T-cell (primary cell): ENCODE measurements around the gene ITGAE. TPM values are rescaled to one million over a fixed set of nuclear protein-coding genes. Genes with fewer than 3 reads are reported as not detected.

Experiments
- ATAC-seq, 4 experiments: fragments of 200-7000 bp in 3 of 4; fragments of 150-1000 bp in 1 of 4; cut with Tn5 transposase; replicated peaks in 1 of 4; 1 replicate in 3 of 4; 2 replicates in 1 of 4; pipeline ENCODE4 v1.10.0; 2021; ENCODE audit warnings: moderate library complexity in 3 of 4, mild to moderate bottlenecking in 2 of 4, moderate number of reproducible peaks in 1 of 4
- CTCF ChIA-PET, 2 donors: fragments of 300-600 bp; sonication (Branson Sonifier 250); formaldehyde crosslinking; loops; one replicate each; lab custom pipeline; 2022; ENCODE audit warnings: antibody characterized with exemption in 2 of 2; lab: Charles Lee
- POLR2A ChIA-PET, 2 donors: fragments of 300-600 bp; sonication (Branson Sonifier 250); formaldehyde crosslinking; loops; one replicate each; lab custom pipeline; 2022; ENCODE audit warnings: antibody characterized with exemption in 2 of 2; lab: Charles Lee
- DNase-seq, 35 experiments: peaks; one replicate each; pipeline versions ENCODE4 v3.0.0 to v3.0.0-alpha.2; 2013 to 2023
- H3K27ac ChIP-seq: one replicate; pipeline ENCODE4 v1.5.1; 2013; ENCODE audit warnings: low read length
- H3K27me3 ChIP-seq, 2 experiments: replicated peaks in 1 of 2; 1 replicate in 1 of 2; 2 replicates in 1 of 2; pipeline versions ENCODE4 v1.6.1 to v1.7.0; 2013; ENCODE audit warnings: low read length in 1 of 2, mixed read lengths in 1 of 2; ENCODE audit not compliant: control insufficient read depth in 2 of 2, insufficient read depth in 2 of 2; ENCODE audit errors: extremely low read depth in 1 of 2
- H3K36me3 ChIP-seq, 2 donors: 1 replicate in 1 of 2; 2 replicates in 1 of 2; pipeline versions ENCODE4 v1.6.1 to v1.7.0; 2013; ENCODE audit warnings: low read length in 1 of 2; ENCODE audit not compliant: control insufficient read depth in 2 of 2, insufficient read depth in 1 of 2; ENCODE audit errors: extremely low read depth in 1 of 2
- H3K4me1 ChIP-seq, 2 experiments: 1 replicate in 1 of 2; 2 replicates in 1 of 2; pipeline versions ENCODE4 v1.6.1 to v1.7.0; 2013; ENCODE audit warnings: low read length in 2 of 2, mixed read lengths in 1 of 2; ENCODE audit not compliant: insufficient read depth in 2 of 2, control insufficient read depth in 1 of 2; ENCODE audit errors: extremely low read depth in 1 of 2
- H3K4me3 ChIP-seq, 2 donors: 1 replicate in 1 of 2; 2 replicates in 1 of 2; pipeline versions ENCODE4 v1.5.1 to v1.7.0; 2013; ENCODE audit warnings: mild to moderate bottlenecking in 2 of 2, low read length in 1 of 2, moderate library complexity in 1 of 2; ENCODE audit not compliant: control insufficient read depth in 1 of 2; ENCODE audit errors: extremely low read depth in 1 of 2
- H3K9me3 ChIP-seq: 2 replicates; pipeline ENCODE4 v1.7.0; 2013
- H3K27ac Mint-ChIP-seq, 2 donors: one replicate each; pipeline ENCODE4 v1.8.0; 2020 to 2021; ENCODE audit warnings: mild to moderate bottlenecking in 2 of 2, mixed read lengths in 2 of 2
- H3K27me3 Mint-ChIP-seq, 2 donors: one replicate each; pipeline ENCODE4 v1.8.0; 2021 to 2022; ENCODE audit warnings: mixed read lengths in 2 of 2
- H3K36me3 Mint-ChIP-seq: one replicate; pipeline ENCODE4 v1.8.0; 2021; ENCODE audit warnings: mixed read lengths
- H3K4me1 Mint-ChIP-seq, 3 donors: one replicate each; pipeline ENCODE4 v1.8.0; 2020 to 2022; ENCODE audit warnings: mixed read lengths in 3 of 3, mild to moderate bottlenecking in 1 of 3
- H3K4me3 Mint-ChIP-seq, 3 donors: one replicate each; pipeline ENCODE4 v1.8.0; 2020 to 2022; ENCODE audit warnings: mild to moderate bottlenecking in 3 of 3, mixed read lengths in 3 of 3, moderate library complexity in 3 of 3
- H3K9me3 Mint-ChIP-seq, 3 donors: one replicate each; pipeline ENCODE4 v1.8.0; 2020 to 2022; ENCODE audit warnings: mixed read lengths in 3 of 3
- WGBS: methylation state at CpG from one replicate; pipeline ENCODE4 v1.1.5; 2013; ENCODE audit warnings: missing lambda C conversion rate; ENCODE audit not compliant: insufficient coverage; 5-methylcytosine and 5-hydroxymethylcytosine counted together
- total RNA-seq, 35 experiments: library from RNA in 6 of 35; stranded (reverse) in 6 of 35; fragments of 120-200 nt in 1 of 35; gene quantifications; one replicate each; pipeline versions ENCODE4 v1.2.1 to v1.2.4 and lab custom pipeline; 2013 to 2026

Gene ITGAE, protein sequence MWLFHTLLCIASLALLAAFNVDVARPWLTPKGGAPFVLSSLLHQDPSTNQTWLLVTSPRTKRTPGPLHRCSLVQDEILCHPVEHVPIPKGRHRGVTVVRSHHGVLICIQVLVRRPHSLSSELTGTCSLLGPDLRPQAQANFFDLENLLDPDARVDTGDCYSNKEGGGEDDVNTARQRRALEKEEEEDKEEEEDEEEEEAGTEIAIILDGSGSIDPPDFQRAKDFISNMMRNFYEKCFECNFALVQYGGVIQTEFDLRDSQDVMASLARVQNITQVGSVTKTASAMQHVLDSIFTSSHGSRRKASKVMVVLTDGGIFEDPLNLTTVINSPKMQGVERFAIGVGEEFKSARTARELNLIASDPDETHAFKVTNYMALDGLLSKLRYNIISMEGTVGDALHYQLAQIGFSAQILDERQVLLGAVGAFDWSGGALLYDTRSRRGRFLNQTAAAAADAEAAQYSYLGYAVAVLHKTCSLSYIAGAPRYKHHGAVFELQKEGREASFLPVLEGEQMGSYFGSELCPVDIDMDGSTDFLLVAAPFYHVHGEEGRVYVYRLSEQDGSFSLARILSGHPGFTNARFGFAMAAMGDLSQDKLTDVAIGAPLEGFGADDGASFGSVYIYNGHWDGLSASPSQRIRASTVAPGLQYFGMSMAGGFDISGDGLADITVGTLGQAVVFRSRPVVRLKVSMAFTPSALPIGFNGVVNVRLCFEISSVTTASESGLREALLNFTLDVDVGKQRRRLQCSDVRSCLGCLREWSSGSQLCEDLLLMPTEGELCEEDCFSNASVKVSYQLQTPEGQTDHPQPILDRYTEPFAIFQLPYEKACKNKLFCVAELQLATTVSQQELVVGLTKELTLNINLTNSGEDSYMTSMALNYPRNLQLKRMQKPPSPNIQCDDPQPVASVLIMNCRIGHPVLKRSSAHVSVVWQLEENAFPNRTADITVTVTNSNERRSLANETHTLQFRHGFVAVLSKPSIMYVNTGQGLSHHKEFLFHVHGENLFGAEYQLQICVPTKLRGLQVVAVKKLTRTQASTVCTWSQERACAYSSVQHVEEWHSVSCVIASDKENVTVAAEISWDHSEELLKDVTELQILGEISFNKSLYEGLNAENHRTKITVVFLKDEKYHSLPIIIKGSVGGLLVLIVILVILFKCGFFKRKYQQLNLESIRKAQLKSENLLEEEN
- total RNA-seq (10 to 100 TPM; 13.0 to 40.0 (median 25.2) TPM), total RNA-seq (lab: John Stamatoyannopoulos, UW) (9.9 to 110 (median 19.1) reads per million in 29 experiments)
- total RNA-seq (2013) = 26.3 TPM

- ChIA-PET POLR2A (interaction anchor here in 1 of 2 donors (0.6 kb wide), 1 partner anchor 55 kb away, joined by 3 read pairs; no protein-coding TSS in a partner anchor), CTCF (no interaction called here)
- H3K36me3 ChIP-seq = peaks cover 2 to 3% of the 10 kb centered on the region in 2 donors
- H3K27me3 ChIP-seq = no peaks in the 10 kb centered on the region
- H3K27ac ChIP-seq = no peak within 1 kb of the TSS
- Mint-ChIP-seq H3K4me3 (peak within 1 kb of the TSS in 2 of 3 donors; percentile 34 to 53), H3K9me3 (no peaks in the 10 kb centered on the region), H3K4me1 (peaks cover 17 to 33% (median 27%) of the 10 kb centered on the region in 3 donors), H3K27me3 (no peaks in the 10 kb centered on the region), H3K36me3 (peaks cover 3% of the 10 kb centered on the region), H3K27ac (peak within 1 kb of the TSS in 1 of 2 donors; percentile 61)
- no peak within 1 kb of the TSS for H3K4me3 ChIP-seq
- peaks cover 2 to 32% of the 10 kb centered on the region in 2 experiments for H3K4me1 ChIP-seq
- no peaks in the 10 kb centered on the region for H3K9me3 ChIP-seq
- DNase-seq = no peak
- WGBS = 72% methylated on average over 14 of the region's 17 CpGs
- no peak for ATAC-seq
Observed at GRCh38 chr17:3800362-3801271, at the start of gene ITGAE. Gene ITGAE, minus strand, starts transcription at chr17:3801188. Its CDS starts 44 bp downstream, at chr17:3801144.

DNA sequence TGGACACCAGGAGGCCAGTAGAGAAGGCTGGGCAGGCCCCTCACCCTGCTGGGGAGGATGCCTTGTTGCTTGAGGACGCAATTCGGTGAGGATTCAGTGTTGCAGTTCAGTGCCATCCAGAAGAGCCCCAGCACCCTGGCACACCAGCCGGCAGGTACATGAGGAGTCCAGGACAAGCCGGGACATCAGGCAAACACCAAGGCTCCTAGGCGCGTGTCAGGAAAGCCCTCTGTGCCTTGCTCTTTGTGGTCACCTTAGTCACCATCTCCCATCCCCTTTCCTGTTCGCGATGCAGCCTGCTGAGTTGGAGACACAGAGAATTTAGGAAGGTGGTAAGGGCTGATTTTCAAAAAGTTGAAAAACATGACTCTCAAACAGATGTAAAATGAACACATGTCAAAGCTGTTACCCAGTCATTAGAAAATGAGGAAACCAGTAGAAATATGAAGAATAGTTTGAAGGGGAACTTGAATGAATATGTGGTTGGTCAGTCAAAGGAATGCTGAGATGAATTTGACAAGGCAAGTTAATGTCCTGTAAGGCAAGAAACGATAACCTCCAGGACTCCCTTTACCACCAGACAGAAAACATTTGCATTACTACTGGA is 47.3 kb upstream of the ITGAE start:
- 84% methylated on average over 3 of the region's 9 CpGs for WGBS
- no peak for ATAC-seq
- peaks cover 2 to 7% of the 10 kb centered on the region in 2 experiments for H3K27me3 ChIP-seq
- H3K36me3 Mint-ChIP-seq = peaks cover 3% of the 10 kb centered on the region
- ChIA-PET CTCF (no interaction called here), POLR2A (no interaction called here)
- H3K9me3 ChIP-seq = no peaks in the 10 kb centered on the region
- peaks cover 0 to 2% of the 10 kb centered on the region in 2 donors for H3K36me3 ChIP-seq
- H3K27ac ChIP-seq = no peak overlapping the region
- H3K4me1 ChIP-seq = peaks cover 11 to 30% of the 10 kb centered on the region in 2 experiments
- no peak overlapping the region for H3K4me3 ChIP-seq
- H3K27ac Mint-ChIP-seq = no peak overlapping the region
- H3K4me3 Mint-ChIP-seq = no peak overlapping the region
- H3K27me3 Mint-ChIP-seq = peaks cover 0 to 6% of the 10 kb centered on the region in 2 donors
- no peaks in the 10 kb centered on the region for H3K9me3 Mint-ChIP-seq
- DNase-seq = no peak
- peaks cover 19 to 24% (median 23%) of the 10 kb centered on the region in 3 donors for H3K4me1 Mint-ChIP-seq

- H3K27me3 ChIP-seq = peaks cover 2 to 5% of the 10 kb centered on the region in 2 experiments
- H3K9me3 Mint-ChIP-seq = no peaks in the 10 kb centered on the region
- H3K36me3 Mint-ChIP-seq = peaks cover 3% of the 10 kb centered on the region
- H3K4me3 Mint-ChIP-seq = peak overlapping the region; percentile 9 to 39 (median 28)
- ChIA-PET CTCF (interaction anchor here (0.7 to 4.4 kb wide), 3 partner anchors 17 to 108 kb away, joined by 4 to 42 read pairs (median 6); no protein-coding TSS in a partner anchor), POLR2A (interaction anchor here (0.5 to 0.7 kb wide), 2 partner anchors 36 to 236 kb away, joined by 3 to 7 read pairs; no protein-coding TSS in a partner anchor)
- ATAC-seq = no peak
- DNase-seq = no peak
- no peak overlapping the region for H3K27ac ChIP-seq
- H3K27ac Mint-ChIP-seq = peak overlapping the region in 1 of 2 donors; percentile 63
- no peak overlapping the region for H3K4me3 ChIP-seq
- peaks cover 0 to 6% of the 10 kb centered on the region in 2 donors for H3K27me3 Mint-ChIP-seq
- WGBS = 92% methylated on average over 5 of the region's 9 CpGs
- H3K4me1 Mint-ChIP-seq = peaks cover 22 to 26% (median 23%) of the 10 kb centered on the region in 3 donors
- peaks cover 0 to 13% of the 10 kb centered on the region in 2 donors for H3K36me3 ChIP-seq
- H3K4me1 ChIP-seq = peaks cover 11 to 37% of the 10 kb centered on the region in 2 experiments
- H3K9me3 ChIP-seq = no peaks in the 10 kb centered on the region
Observed at GRCh38 chr17:3847165-3847670, 46.2 kb upstream of the ITGAE start.

DNA sequence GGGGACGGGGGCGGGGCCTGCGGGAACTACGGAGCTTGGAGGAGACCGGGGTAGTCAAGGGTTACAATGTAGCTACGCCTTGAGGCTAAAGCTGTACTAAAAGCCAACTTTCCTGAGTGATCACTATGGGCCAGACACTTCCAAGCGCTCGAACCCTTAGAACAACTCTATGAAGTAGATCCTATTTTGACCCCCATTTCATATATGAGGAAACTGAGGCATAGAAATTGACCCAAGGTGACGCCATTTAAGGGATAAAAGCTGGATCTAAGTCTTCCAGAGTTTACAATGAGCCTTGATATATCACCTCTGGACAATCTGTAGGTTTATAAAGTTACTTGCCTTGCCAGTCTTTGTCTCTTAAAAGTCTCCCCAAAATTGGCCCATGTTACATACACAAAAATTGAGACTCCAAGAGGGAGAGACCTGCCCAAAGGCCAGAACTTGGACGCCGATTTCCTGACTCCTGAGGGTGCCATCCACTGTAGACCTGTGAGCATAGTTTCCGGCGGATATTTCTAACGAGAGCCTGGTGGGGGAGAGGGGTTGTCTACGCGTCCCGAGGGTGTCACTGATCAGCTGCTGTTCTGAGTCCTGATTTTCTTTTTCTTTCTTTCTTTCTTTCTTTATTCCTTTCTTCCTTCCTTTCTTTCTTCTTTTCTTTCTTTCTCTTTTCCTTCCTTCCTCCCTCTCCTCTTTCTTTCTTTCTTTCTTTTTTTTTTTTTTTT is 45.6 kb upstream of the ITGAE start:
- peaks cover 3% of the 10 kb centered on the region for H3K36me3 Mint-ChIP-seq
- Histone ChIP-seq H3K4me3 (peak overlapping the region in 1 of 2 donors; percentile 12), H3K36me3 (peaks cover 0 to 13% of the 10 kb centered on the region in 2 donors), H3K27ac (no peak overlapping the region), H3K4me1 (peaks cover 11 to 37% of the 10 kb centered on the region in 2 experiments), H3K9me3 (no peaks in the 10 kb centered on the region), H3K27me3 (peaks cover under 1 to 2% of the 10 kb centered on the region in 2 experiments)
- no peak for ATAC-seq
- ChIA-PET CTCF (interaction anchor here in 1 of 2 donors (0.6 to 4.4 kb wide), 17 partner anchors 10 to 1032 kb away, joined by 3 to 42 read pairs (median 3); partner anchors contain the start of genes CTNS, CYB5D2, SHPK and ZZEF1), POLR2A (interaction anchor here in 1 of 2 donors (0.5 to 0.7 kb wide), 4 partner anchors 92 to 1228 kb away, joined by 3 to 7 read pairs (median 3); no protein-coding TSS in a partner anchor)
- peak overlapping the region; percentile 90 to 92 (median 90) for H3K4me3 Mint-ChIP-seq
- no peaks in the 10 kb centered on the region for H3K9me3 Mint-ChIP-seq
- peaks cover 0 to 2% of the 10 kb centered on the region in 2 donors for H3K27me3 Mint-ChIP-seq
- H3K27ac Mint-ChIP-seq = peak overlapping the region; percentile 22 to 63
- peaks cover 22 to 26% (median 23%) of the 10 kb centered on the region in 3 donors for H3K4me1 Mint-ChIP-seq
- 16% methylated on average over 9 of the region's 17 CpGs for WGBS
- DNase-seq = no peak
